ENCODE results near the gene PMPCA. TPM values are rescaled to one million over a fixed set of nuclear protein-coding genes. Genes with fewer than 3 reads are reported as not detected.

PMPCA gene
- total and polyA plus RNA-seq, 3 donors from 2014 or later: 66.7 to 78.4 (median 69.8) TPM

DNA sequence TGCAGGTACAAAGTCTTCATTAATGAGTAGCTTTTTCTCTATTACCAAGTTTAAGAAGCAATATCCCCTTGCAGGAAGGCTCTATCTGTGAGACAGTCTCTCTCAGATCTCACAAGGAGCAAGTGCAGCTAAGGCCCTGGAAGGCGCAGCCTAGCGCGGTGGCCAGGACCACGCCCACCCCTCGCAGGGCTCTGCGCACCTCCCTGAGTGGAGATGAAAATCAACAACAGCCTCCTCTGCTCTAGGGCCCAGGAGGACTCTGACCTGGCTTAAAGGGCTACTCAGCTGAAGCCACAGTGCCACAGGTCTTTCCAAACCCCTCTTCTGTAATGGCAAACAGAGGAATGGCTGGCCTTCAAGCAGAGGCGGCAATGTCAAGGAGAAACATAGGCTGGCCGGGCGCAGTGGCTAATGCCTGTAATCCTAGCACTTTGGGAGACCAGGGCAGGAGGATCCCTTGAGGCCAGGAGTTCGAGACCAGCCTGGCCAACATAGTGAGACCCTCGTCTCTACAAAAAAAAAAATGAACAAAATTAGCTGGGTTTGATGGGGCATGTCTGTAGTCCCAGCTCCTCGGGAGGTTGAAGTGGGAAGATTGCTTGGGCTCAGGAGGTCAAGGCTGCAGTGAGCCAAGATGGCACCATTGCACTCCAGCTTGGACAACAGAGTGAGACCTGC is 60.5 kb downstream of the PMPCA start:
- WGBS, 2 donors: 80 to 90% methylated on average over 12 of the region's 12 CpGs
- Histone ChIP-seq H3K36me3 (ENCODE audit: low read depth, missing control alignments) (no peaks in the 10 kb centered on the region), H3K4me1 (peaks cover 5% of the 10 kb centered on the region), H3K27me3 (no peaks in the 10 kb centered on the region), H3K27ac (no peak overlapping the region), H3K4me3 (no peak overlapping the region), H3K9me3 (no peaks in the 10 kb centered on the region)
- intact Hi-C loops (cut with DNase I; ENCODE audit: low total_unique reads): no loop called here
- TF ChIP-seq, protein P1, sequence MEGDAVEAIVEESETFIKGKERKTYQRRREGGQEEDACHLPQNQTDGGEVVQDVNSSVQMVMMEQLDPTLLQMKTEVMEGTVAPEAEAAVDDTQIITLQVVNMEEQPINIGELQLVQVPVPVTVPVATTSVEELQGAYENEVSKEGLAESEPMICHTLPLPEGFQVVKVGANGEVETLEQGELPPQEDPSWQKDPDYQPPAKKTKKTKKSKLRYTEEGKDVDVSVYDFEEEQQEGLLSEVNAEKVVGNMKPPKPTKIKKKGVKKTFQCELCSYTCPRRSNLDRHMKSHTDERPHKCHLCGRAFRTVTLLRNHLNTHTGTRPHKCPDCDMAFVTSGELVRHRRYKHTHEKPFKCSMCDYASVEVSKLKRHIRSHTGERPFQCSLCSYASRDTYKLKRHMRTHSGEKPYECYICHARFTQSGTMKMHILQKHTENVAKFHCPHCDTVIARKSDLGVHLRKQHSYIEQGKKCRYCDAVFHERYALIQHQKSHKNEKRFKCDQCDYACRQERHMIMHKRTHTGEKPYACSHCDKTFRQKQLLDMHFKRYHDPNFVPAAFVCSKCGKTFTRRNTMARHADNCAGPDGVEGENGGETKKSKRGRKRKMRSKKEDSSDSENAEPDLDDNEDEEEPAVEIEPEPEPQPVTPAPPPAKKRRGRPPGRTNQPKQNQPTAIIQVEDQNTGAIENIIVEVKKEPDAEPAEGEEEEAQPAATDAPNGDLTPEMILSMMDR (IDR thresholded peaks at IDR 0.05): no peak
- TF ChIP-seq POLR2A (IDR thresholded peaks at IDR 0.05): no peak
- peak; percentile 47 for DNase-seq

DNA sequence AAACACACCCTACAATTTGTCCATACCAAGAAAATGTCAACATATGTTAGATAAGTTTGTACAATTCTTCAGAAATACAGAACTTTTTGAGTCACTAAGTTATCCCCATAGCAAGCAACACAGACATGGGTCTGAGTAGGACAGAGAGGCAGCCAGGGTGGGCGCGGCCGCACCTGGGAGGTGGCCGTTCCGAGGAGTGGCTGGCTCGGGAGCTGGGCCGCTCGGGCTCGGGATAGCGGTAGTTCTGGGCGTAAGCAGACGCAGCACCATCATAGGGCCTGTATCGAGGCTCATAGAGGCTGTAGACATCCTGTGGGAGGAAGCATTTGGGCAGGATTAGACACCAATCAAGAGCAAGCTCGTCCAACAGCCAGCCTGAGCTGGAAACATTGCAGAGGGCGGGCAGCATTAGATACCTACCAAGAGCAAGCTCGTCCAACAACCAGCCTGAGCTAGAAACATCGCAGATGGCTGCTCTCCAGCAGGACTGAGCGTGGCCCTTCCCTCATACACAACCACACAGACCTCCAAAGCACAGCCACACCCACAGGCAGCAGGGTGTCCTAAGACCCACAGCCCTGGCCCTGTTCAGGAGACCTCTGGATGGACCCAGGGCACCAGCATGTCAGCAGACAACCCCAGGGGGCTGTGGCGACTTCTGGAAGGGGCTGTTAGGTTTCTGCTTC is 61.5 kb downstream of the PMPCA start:
- H3K9me3 ChIP-seq: no peaks in the 10 kb centered on the region
- DNase-seq: no peak
- no peaks in the 10 kb centered on the region for H3K36me3 ChIP-seq (ENCODE audit: low read depth, missing control alignments)
- no peak overlapping the region for H3K27ac ChIP-seq
- 91 to 94% methylated on average over 16 to 19 of the region's 19 CpGs for WGBS, 2 donors
- H3K27me3 ChIP-seq: no peaks in the 10 kb centered on the region
- no peak for TF ChIP-seq POLR2A (IDR thresholded peaks at IDR 0.05)
- H3K4me3 ChIP-seq: no peak overlapping the region
- H3K4me1 ChIP-seq: peaks cover 5% of the 10 kb centered on the region
- intact Hi-C loops (cut with DNase I; ENCODE audit: low total_unique reads): no loop called here

DNA sequence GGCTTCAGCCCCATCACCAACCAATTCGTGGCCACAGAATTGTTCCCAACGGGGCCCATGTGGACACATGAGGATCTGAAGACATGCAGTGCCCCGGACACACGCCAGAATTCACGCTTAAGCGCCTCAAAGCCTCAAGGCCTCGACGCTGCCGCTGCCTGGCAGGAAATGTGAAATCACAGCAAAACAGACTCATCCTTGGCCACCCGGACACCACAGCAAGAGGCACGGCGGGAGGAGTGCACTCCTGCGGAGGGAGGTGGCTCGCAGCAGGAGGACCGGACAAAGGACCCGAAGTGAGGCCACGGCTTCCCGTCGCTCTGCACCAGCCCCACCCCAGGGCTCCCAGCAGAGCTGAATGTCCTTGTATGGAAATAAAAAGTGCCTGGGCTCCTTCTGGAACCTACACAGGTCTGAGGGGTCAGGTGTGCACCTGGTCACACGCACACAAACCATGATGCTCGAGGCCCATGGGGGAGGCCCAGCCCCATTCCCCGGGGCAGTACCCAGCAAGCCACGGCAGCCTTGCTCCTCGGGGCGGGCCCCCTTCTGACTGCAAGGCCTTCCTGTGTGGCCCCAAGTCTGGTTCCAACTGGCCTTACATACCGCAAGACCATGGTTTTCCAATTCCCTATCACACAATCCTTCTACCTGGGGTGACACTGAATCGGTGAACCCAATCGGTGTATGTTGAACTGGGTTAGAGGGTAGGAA is 62.3 kb downstream of the PMPCA start:
- DNase-seq: no peak
- Histone ChIP-seq H3K27ac (no peak overlapping the region), H3K4me1 (peaks cover 5% of the 10 kb centered on the region), H3K9me3 (no peaks in the 10 kb centered on the region), H3K36me3 (ENCODE audit: low read depth, missing control alignments) (no peaks in the 10 kb centered on the region), H3K27me3 (no peaks in the 10 kb centered on the region), H3K4me3 (no peak overlapping the region)
- TF ChIP-seq, protein P1 (IDR thresholded peaks at IDR 0.05): no peak
- TF ChIP-seq POLR2A (IDR thresholded peaks at IDR 0.05): no peak
- intact Hi-C loops (cut with DNase I; ENCODE audit: low total_unique reads): no loop called here
- 93 to 94% methylated on average over 14 to 28 of the region's 28 CpGs for WGBS, 2 donors

DNA sequence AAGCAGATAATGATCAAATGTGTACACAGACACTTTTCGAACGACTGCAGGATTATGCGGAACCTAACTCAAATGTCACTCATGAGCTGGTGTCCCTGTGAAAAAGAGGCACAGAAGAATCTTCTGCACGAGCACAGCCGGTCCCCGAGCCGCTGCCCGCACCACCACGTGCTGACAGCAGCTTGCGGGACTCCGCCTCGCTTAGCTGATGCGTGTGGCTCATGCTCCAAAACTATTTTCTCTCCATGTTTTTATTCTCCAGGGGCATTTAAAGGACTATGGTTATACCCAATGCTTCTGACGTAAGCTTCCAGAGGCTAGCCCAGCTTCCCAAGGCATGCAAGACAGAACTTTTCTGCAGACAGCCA is 62.9 kb downstream of the PMPCA start:
- Histone ChIP-seq H3K27me3 (no peaks in the 10 kb centered on the region), H3K4me1 (peaks cover 5% of the 10 kb centered on the region), H3K9me3 (no peaks in the 10 kb centered on the region), H3K4me3 (no peak overlapping the region), H3K27ac (no peak overlapping the region), H3K36me3 (ENCODE audit: low read depth, missing control alignments) (no peaks in the 10 kb centered on the region)
- no peak for TF ChIP-seq POLR2A (IDR thresholded peaks at IDR 0.05)
- TF ChIP-seq, protein P1 (IDR thresholded peaks at IDR 0.05): no peak
- no peak for DNase-seq
- WGBS, 2 donors: 88 to 94% methylated on average over 14 of the region's 14 CpGs
- intact Hi-C loops (cut with DNase I; ENCODE audit: low total_unique reads): no loop called here

Other genes starting within 250 kb of the PMPCA start
- under 1 TPM; 0.55 to 0.62 TPM for gene LHX3, start 205.5 kb upstream of the PMPCA start, total RNA-seq
- not detected for gene LHX3, start 205.5 kb upstream of the PMPCA start, polyA plus RNA-seq (ENCODE audit: insufficient read depth, low read depth, low replicate concordance)
- 10 to 100 TPM; 22.1 to 23.3 TPM for gene QSOX2, start 164.8 kb upstream of the PMPCA start, total RNA-seq
- gene QSOX2, start 164.8 kb upstream of the PMPCA start, polyA plus RNA-seq (ENCODE audit: insufficient read depth, low read depth, low replicate concordance): 22.6 TPM
- gene CCDC187, start 106.6 kb upstream of the PMPCA start, total RNA-seq: 10 to 100 TPM; 13.8 to 61.5 TPM
- 33.4 TPM for gene CCDC187, start 106.6 kb upstream of the PMPCA start, polyA plus RNA-seq (ENCODE audit: insufficient read depth, low read depth, low replicate concordance)
- gene GPSM1, start 83.1 kb upstream of the PMPCA start, total RNA-seq: 100 to 1,000 TPM in 1 of 2 donors, 10 to 100 TPM in 1; 84.4 to 101 TPM
- 33.5 TPM for gene GPSM1, start 83.1 kb upstream of the PMPCA start, polyA plus RNA-seq (ENCODE audit: insufficient read depth, low read depth, low replicate concordance)
- gene DNLZ, start 46.9 kb upstream of the PMPCA start, total RNA-seq: 10 to 100 TPM; 48.2 to 51.1 TPM
- 14.0 TPM for gene DNLZ, start 46.9 kb upstream of the PMPCA start, polyA plus RNA-seq (ENCODE audit: insufficient read depth, low read depth, low replicate concordance)
- gene CARD9, start 37.0 kb upstream of the PMPCA start, total RNA-seq: 1 to 10 TPM; 3.5 to 3.7 TPM
- 1.8 TPM for gene CARD9, start 37.0 kb upstream of the PMPCA start, polyA plus RNA-seq (ENCODE audit: insufficient read depth, low read depth, low replicate concordance)
- 10 to 100 TPM; 29.5 to 35.9 TPM for gene SNAPC4, start 10.5 kb upstream of the PMPCA start, total RNA-seq
- gene SNAPC4, start 10.5 kb upstream of the PMPCA start, polyA plus RNA-seq (ENCODE audit: insufficient read depth, low read depth, low replicate concordance): 21.2 TPM
- gene ENTR1, start within 50 bp of the PMPCA start, total RNA-seq: 10 to 100 TPM; 61.7 to 64.3 TPM
- gene ENTR1, start within 50 bp of the PMPCA start, polyA plus RNA-seq (ENCODE audit: insufficient read depth, low read depth, low replicate concordance): 69.1 TPM
- gene INPP5E, start 29.2 kb downstream of the PMPCA start, total RNA-seq: 10 to 100 TPM; 32.2 to 38.0 TPM
- 22.1 TPM for gene INPP5E, start 29.2 kb downstream of the PMPCA start, polyA plus RNA-seq (ENCODE audit: insufficient read depth, low read depth, low replicate concordance)
- gene SEC16A, start 72.4 kb downstream of the PMPCA start, total RNA-seq: 100 to 1,000 TPM in 1 of 2 donors, 10 to 100 TPM in 1; 90.4 to 103 TPM
- 67.8 TPM for gene SEC16A, start 72.4 kb downstream of the PMPCA start, polyA plus RNA-seq (ENCODE audit: insufficient read depth, low read depth, low replicate concordance)
- gene NOTCH1, start 135.4 kb downstream of the PMPCA start, total RNA-seq: 10 to 100 TPM; 32.4 to 34.1 TPM
- 7.2 TPM for gene NOTCH1, start 135.4 kb downstream of the PMPCA start, polyA plus RNA-seq (ENCODE audit: insufficient read depth, low read depth, low replicate concordance)

All from testis (tissue), 3 donors.